ENCODE results near the gene SFXN5.

GRCh38 chr2:72937356-72937669, 134.2 kb downstream of the SFXN5 start:
- TF ChIP-seq FOXP1 (CRISPR knock-in tag; IDR thresholded peaks at IDR 0.05; ENCODE audit: borderline replicate concordance) (0 out of 2 replicates have a peak, but pooled peaks have one; percentile 21), ARID4B (CRISPR knock-in tag; IDR thresholded peaks at IDR 0.05; ENCODE audit: borderline replicate concordance) (no peak), ZNF532 (CRISPR knock-in tag; IDR thresholded peaks at IDR 0.05; ENCODE audit: borderline replicate concordance) (no peak)
